Measurements from ENCODE around the gene ESM1. TPM values are rescaled to one million over a fixed set of nuclear protein-coding genes. Genes with fewer than 3 reads are reported as not detected.

Gene ESM1
- total and polyA plus RNA-seq, 4 donors: 3.8 to 48.0 (median 10.0) TPM

DNA sequence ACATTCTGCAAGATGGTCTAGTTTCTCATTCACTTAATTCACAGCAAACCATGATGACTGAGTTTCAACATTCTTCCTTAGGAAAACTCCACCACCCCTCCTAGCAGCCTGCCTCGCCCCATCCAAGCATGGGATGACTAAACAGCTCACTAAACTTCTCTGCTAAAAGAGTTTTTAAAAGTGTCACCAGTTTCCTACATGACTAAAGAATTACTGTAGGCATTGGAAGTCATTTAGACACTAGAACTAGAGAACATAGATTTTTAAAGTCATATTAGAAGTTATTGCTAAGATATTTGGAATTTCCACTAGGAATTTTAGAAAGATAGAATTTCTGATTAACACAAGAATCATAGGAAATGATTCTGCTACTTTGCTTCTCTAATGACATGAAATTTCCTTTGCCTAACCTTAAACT, 5.5 kb upstream of the ESM1 start:
- Histone ChIP-seq H3K4me3 (no peak overlapping the region), H3K9ac (ENCODE audit: insufficient read depth in 1 of 2, low read length in 2 of 2) (no peak overlapping the region), H3K36me3 (ENCODE audit: control insufficient read depth in 4 of 4, insufficient read depth in 4 of 4, low read length in 4 of 4) (no peaks in the 10 kb centered on the region), H3K27me3 (ENCODE audit: control insufficient read depth in 3 of 3, insufficient read depth in 3 of 3, low read length in 2 of 3) (peaks cover 0 to 9% (median 4%) of the 10 kb centered on the region in 3 donors), H3K27ac (ENCODE audit: low read depth in 1 of 2, low read length in 1 of 2) (no peak overlapping the region), H3K4me1 (ENCODE audit: control insufficient read depth in 5 of 5, insufficient read depth in 5 of 5, low read length in 5 of 5) (no peaks in the 10 kb centered on the region), H3K9me3 (ENCODE audit: control insufficient read depth in 4 of 4, insufficient read depth in 3 of 4, low read length in 3 of 4) (peaks cover 0 to 2% (median 0%) of the 10 kb centered on the region in 4 donors)
- DNase-seq (no peak), ATAC-seq (ENCODE audit: insufficient read depth, low FRiP score) (no peak)
- WGBS, 2 donors: 82 to 86% methylated on average over 1 of the region's 1 CpG
- TF ChIP-seq, protein P1, sequence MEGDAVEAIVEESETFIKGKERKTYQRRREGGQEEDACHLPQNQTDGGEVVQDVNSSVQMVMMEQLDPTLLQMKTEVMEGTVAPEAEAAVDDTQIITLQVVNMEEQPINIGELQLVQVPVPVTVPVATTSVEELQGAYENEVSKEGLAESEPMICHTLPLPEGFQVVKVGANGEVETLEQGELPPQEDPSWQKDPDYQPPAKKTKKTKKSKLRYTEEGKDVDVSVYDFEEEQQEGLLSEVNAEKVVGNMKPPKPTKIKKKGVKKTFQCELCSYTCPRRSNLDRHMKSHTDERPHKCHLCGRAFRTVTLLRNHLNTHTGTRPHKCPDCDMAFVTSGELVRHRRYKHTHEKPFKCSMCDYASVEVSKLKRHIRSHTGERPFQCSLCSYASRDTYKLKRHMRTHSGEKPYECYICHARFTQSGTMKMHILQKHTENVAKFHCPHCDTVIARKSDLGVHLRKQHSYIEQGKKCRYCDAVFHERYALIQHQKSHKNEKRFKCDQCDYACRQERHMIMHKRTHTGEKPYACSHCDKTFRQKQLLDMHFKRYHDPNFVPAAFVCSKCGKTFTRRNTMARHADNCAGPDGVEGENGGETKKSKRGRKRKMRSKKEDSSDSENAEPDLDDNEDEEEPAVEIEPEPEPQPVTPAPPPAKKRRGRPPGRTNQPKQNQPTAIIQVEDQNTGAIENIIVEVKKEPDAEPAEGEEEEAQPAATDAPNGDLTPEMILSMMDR (IDR thresholded peaks at IDR 0.05; ENCODE audit: control extremely low read depth, extremely low read depth): no peak

DNA sequence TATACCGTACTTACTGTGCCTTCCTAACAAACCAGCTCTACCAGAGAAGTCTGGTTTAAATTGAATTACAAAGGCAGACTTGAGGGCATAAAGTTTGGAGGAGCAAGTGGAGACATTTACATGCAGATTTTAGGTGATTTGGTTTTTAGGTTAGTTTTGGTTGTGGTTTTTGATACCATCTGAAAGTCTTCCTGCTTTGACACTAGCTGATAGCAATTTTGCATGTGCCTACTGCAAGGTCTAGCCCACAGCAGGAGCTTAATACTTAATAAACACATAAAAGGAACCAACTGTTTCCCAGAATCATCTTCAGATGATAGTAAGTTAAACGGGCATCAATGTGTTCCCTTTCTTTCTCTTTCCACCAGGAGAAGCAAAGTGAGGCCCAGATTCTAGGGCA, 3.4 kb upstream of the ESM1 start:
- DNase-seq: no peak
- Histone ChIP-seq H3K9ac (ENCODE audit: insufficient read depth in 1 of 2, low read length in 2 of 2) (no peak overlapping the region), H3K9me3 (ENCODE audit: control insufficient read depth in 4 of 4, insufficient read depth in 3 of 4, low read length in 3 of 4) (peaks cover 0 to 2% (median 0%) of the 10 kb centered on the region in 4 donors), H3K36me3 (ENCODE audit: control insufficient read depth in 4 of 4, insufficient read depth in 4 of 4, low read length in 4 of 4) (no peaks in the 10 kb centered on the region), H3K27ac (ENCODE audit: low read depth in 1 of 2, low read length in 1 of 2) (no peak overlapping the region), H3K4me3 (no peak overlapping the region), H3K4me1 (ENCODE audit: control insufficient read depth in 5 of 5, insufficient read depth in 5 of 5, low read length in 5 of 5) (no peaks in the 10 kb centered on the region), H3K27me3 (ENCODE audit: control insufficient read depth in 3 of 3, insufficient read depth in 3 of 3, low read length in 2 of 3) (peaks cover 0 to 23% (median 16%) of the 10 kb centered on the region in 3 donors)
- whole genome bisulfite sequencing, 2 donors: 71 to 75% methylated on average over 2 of the region's 2 CpGs
- TF ChIP-seq, protein P1 (IDR thresholded peaks at IDR 0.05; ENCODE audit: control extremely low read depth, extremely low read depth): no peak
- no peak for ATAC-seq (ENCODE audit: insufficient read depth, low FRiP score)

DNA sequence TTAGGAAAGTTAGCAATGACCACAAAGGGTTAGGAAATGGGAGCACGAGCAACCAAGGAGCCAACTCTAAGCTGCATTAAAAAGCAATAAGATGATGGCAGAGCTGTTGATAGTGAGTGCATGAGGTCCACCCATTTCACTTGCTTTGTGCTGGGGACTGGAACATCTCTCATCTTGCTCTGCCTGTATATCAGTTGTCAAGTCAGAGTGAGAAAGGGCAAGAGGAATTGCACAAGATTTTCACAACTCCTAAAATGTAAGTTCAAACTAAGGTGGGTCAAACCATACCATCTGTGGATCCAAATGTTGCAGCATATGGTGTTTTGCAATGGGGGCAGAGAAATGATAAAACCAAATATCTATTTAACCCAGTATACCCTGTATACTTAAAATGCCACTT, 2.8 kb upstream of the ESM1 start:
- 84 to 87% methylated on average over 1 of the region's 1 CpG for WGBS, 2 donors
- DNase-seq (no peak), ATAC-seq (ENCODE audit: insufficient read depth, low FRiP score) (no peak)
- Histone ChIP-seq H3K4me3 (no peak overlapping the region), H3K4me1 (ENCODE audit: control insufficient read depth in 5 of 5, insufficient read depth in 5 of 5, low read length in 5 of 5) (no peaks in the 10 kb centered on the region), H3K36me3 (ENCODE audit: control insufficient read depth in 4 of 4, insufficient read depth in 4 of 4, low read length in 4 of 4) (no peaks in the 10 kb centered on the region), H3K9ac (ENCODE audit: insufficient read depth in 1 of 2, low read length in 2 of 2) (no peak overlapping the region), H3K27ac (ENCODE audit: low read depth in 1 of 2, low read length in 1 of 2) (no peak overlapping the region), H3K9me3 (ENCODE audit: control insufficient read depth in 4 of 4, insufficient read depth in 3 of 4, low read length in 3 of 4) (peaks cover 0 to 2% (median 0%) of the 10 kb centered on the region in 4 donors), H3K27me3 (ENCODE audit: control insufficient read depth in 3 of 3, insufficient read depth in 3 of 3, low read length in 2 of 3) (peaks cover 0 to 25% (median 19%) of the 10 kb centered on the region in 3 donors)
- TF ChIP-seq, protein P1 (IDR thresholded peaks at IDR 0.05; ENCODE audit: control extremely low read depth, extremely low read depth): no peak

DNA sequence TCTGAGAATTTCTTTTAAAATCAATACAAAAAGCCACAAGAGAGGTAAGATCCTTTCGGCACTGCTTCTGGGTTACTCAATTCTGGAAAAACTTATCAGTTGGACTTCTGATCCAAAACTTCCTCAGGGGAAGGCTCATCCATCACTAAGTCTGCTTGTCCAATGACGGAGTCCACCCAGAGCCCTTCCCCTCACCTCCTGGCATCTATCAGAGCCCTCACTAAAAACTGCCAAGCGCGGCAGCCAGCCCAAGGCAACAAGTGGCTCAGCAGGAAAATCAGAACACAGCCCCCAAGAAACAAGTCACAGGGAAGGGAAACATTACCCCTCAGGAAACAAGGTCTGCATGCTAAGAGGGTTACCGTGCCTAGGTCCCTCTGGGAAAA, 869 bp upstream of the ESM1 start:
- H3K27me3 ChIP-seq (ENCODE audit: control insufficient read depth in 3 of 3, insufficient read depth in 3 of 3, low read length in 2 of 3): peaks cover 0 to 31% (median 21%) of the 10 kb centered on the region in 3 donors
- no peaks in the 10 kb centered on the region for H3K36me3 ChIP-seq (ENCODE audit: control insufficient read depth in 4 of 4, insufficient read depth in 4 of 4, low read length in 4 of 4)
- no peaks in the 10 kb centered on the region for H3K4me1 ChIP-seq (ENCODE audit: control insufficient read depth in 5 of 5, insufficient read depth in 5 of 5, low read length in 5 of 5)
- no peak overlapping the region for H3K27ac ChIP-seq (ENCODE audit: low read depth in 1 of 2, low read length in 1 of 2)
- TF ChIP-seq, protein P1 (IDR thresholded peaks at IDR 0.05; ENCODE audit: control extremely low read depth, extremely low read depth): no peak
- no peak overlapping the region for H3K4me3 ChIP-seq
- H3K9me3 ChIP-seq (ENCODE audit: control insufficient read depth in 4 of 4, insufficient read depth in 3 of 4, low read length in 3 of 4): no peaks in the 10 kb centered on the region
- no peak for DNase-seq
- no peak overlapping the region for H3K9ac ChIP-seq (ENCODE audit: insufficient read depth in 1 of 2, low read length in 2 of 2)
- 50 to 68% methylated on average over 5 of the region's 5 CpGs for WGBS, 2 donors
- ATAC-seq (ENCODE audit: insufficient read depth, low FRiP score): no peak

All from lung (tissue), 12 donors.